Measurements from ENCODE around the gene TCFL5.

DNA sequence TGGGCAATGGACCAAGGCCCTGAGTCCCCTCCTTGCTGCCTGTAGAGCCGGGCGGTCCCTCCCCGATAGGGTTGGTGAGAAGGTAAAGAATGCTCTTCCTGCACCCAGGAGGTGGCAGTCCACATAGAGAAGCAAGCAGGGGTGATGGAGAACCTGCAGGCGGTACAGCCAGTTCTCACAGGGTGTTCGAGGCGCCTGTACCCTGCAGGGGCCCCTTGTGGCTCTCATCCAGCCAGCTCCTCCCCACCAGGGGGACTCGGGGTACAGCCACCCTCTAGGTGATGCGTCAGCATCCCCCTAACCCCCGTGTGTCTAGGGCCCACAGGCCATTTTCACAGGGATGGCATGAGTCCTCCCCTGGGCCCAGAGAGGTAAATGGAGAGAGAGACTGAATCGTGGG lies 49.9 kb downstream of the TCFL5 start:
- TF ChIP-seq CREM (CRISPR knock-in tag; IDR thresholded peaks at IDR 0.05) (no peak), ZNF263 (CRISPR knock-in tag; IDR thresholded peaks at IDR 0.05; ENCODE audit: low read depth) (no peak), NR1H2 (CRISPR knock-in tag; IDR thresholded peaks at IDR 0.05) (no peak), CBFB (CRISPR knock-in tag; IDR thresholded peaks at IDR 0.05; ENCODE audit: low read depth) (no peak), PRRX2 (CRISPR knock-in tag; IDR thresholded peaks at IDR 0.05) (no peak), CREB1 (CRISPR knock-in tag; IDR thresholded peaks at IDR 0.05) (no peak)
- TF ChIP-seq, protein P1, sequence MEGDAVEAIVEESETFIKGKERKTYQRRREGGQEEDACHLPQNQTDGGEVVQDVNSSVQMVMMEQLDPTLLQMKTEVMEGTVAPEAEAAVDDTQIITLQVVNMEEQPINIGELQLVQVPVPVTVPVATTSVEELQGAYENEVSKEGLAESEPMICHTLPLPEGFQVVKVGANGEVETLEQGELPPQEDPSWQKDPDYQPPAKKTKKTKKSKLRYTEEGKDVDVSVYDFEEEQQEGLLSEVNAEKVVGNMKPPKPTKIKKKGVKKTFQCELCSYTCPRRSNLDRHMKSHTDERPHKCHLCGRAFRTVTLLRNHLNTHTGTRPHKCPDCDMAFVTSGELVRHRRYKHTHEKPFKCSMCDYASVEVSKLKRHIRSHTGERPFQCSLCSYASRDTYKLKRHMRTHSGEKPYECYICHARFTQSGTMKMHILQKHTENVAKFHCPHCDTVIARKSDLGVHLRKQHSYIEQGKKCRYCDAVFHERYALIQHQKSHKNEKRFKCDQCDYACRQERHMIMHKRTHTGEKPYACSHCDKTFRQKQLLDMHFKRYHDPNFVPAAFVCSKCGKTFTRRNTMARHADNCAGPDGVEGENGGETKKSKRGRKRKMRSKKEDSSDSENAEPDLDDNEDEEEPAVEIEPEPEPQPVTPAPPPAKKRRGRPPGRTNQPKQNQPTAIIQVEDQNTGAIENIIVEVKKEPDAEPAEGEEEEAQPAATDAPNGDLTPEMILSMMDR (IDR thresholded peaks at IDR 0.05): no peak
- TF ChIP-seq, protein P2, sequence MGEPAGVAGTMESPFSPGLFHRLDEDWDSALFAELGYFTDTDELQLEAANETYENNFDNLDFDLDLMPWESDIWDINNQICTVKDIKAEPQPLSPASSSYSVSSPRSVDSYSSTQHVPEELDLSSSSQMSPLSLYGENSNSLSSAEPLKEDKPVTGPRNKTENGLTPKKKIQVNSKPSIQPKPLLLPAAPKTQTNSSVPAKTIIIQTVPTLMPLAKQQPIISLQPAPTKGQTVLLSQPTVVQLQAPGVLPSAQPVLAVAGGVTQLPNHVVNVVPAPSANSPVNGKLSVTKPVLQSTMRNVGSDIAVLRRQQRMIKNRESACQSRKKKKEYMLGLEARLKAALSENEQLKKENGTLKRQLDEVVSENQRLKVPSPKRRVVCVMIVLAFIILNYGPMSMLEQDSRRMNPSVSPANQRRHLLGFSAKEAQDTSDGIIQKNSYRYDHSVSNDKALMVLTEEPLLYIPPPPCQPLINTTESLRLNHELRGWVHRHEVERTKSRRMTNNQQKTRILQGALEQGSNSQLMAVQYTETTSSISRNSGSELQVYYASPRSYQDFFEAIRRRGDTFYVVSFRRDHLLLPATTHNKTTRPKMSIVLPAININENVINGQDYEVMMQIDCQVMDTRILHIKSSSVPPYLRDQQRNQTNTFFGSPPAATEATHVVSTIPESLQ (CRISPR knock-in tag; IDR thresholded peaks at IDR 0.05): no peak
- TF ChIP-seq, protein P3, sequence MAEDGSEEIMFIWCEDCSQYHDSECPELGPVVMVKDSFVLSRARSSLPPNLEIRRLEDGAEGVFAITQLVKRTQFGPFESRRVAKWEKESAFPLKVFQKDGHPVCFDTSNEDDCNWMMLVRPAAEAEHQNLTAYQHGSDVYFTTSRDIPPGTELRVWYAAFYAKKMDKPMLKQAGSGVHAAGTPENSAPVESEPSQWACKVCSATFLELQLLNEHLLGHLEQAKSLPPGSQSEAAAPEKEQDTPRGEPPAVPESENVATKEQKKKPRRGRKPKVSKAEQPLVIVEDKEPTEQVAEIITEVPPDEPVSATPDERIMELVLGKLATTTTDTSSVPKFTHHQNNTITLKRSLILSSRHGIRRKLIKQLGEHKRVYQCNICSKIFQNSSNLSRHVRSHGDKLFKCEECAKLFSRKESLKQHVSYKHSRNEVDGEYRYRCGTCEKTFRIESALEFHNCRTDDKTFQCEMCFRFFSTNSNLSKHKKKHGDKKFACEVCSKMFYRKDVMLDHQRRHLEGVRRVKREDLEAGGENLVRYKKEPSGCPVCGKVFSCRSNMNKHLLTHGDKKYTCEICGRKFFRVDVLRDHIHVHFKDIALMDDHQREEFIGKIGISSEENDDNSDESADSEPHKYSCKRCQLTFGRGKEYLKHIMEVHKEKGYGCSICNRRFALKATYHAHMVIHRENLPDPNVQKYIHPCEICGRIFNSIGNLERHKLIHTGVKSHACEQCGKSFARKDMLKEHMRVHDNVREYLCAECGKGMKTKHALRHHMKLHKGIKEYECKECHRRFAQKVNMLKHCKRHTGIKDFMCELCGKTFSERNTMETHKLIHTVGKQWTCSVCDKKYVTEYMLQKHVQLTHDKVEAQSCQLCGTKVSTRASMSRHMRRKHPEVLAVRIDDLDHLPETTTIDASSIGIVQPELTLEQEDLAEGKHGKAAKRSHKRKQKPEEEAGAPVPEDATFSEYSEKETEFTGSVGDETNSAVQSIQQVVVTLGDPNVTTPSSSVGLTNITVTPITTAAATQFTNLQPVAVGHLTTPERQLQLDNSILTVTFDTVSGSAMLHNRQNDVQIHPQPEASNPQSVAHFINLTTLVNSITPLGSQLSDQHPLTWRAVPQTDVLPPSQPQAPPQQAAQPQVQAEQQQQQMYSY (CRISPR knock-in tag; IDR thresholded peaks at IDR 0.05): no peak
- TF ChIP-seq, protein P4, sequence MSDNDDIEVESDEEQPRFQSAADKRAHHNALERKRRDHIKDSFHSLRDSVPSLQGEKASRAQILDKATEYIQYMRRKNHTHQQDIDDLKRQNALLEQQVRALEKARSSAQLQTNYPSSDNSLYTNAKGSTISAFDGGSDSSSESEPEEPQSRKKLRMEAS (CRISPR knock-in tag; IDR thresholded peaks at IDR 0.05): no peak
- TF ChIP-seq, protein P5, sequence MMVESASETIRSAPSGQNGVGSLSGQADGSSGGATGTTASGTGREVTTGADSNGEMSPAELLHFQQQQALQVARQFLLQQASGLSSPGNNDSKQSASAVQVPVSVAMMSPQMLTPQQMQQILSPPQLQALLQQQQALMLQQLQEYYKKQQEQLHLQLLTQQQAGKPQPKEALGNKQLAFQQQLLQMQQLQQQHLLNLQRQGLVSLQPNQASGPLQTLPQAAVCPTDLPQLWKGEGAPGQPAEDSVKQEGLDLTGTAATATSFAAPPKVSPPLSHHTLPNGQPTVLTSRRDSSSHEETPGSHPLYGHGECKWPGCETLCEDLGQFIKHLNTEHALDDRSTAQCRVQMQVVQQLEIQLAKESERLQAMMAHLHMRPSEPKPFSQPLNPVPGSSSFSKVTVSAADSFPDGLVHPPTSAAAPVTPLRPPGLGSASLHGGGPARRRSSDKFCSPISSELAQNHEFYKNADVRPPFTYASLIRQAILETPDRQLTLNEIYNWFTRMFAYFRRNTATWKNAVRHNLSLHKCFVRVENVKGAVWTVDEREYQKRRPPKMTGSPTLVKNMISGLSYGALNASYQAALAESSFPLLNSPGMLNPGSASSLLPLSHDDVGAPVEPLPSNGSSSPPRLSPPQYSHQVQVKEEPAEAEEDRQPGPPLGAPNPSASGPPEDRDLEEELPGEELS (CRISPR knock-in tag; IDR thresholded peaks at IDR 0.05): no peak
- TF ChIP-seq, protein P6, sequence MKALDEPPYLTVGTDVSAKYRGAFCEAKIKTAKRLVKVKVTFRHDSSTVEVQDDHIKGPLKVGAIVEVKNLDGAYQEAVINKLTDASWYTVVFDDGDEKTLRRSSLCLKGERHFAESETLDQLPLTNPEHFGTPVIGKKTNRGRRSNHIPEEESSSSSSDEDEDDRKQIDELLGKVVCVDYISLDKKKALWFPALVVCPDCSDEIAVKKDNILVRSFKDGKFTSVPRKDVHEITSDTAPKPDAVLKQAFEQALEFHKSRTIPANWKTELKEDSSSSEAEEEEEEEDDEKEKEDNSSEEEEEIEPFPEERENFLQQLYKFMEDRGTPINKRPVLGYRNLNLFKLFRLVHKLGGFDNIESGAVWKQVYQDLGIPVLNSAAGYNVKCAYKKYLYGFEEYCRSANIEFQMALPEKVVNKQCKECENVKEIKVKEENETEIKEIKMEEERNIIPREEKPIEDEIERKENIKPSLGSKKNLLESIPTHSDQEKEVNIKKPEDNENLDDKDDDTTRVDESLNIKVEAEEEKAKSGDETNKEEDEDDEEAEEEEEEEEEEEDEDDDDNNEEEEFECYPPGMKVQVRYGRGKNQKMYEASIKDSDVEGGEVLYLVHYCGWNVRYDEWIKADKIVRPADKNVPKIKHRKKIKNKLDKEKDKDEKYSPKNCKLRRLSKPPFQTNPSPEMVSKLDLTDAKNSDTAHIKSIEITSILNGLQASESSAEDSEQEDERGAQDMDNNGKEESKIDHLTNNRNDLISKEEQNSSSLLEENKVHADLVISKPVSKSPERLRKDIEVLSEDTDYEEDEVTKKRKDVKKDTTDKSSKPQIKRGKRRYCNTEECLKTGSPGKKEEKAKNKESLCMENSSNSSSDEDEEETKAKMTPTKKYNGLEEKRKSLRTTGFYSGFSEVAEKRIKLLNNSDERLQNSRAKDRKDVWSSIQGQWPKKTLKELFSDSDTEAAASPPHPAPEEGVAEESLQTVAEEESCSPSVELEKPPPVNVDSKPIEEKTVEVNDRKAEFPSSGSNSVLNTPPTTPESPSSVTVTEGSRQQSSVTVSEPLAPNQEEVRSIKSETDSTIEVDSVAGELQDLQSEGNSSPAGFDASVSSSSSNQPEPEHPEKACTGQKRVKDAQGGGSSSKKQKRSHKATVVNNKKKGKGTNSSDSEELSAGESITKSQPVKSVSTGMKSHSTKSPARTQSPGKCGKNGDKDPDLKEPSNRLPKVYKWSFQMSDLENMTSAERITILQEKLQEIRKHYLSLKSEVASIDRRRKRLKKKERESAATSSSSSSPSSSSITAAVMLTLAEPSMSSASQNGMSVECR (CRISPR knock-in tag; IDR thresholded peaks at IDR 0.05; ENCODE audit: borderline replicate concordance): no peak
- TF ChIP-seq, protein P7, sequence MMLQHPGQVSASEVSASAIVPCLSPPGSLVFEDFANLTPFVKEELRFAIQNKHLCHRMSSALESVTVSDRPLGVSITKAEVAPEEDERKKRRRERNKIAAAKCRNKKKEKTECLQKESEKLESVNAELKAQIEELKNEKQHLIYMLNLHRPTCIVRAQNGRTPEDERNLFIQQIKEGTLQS (CRISPR knock-in tag; conservative IDR thresholded peaks at IDR 0.05): no peak

Data from WTC11 (cell line).